Kidney (tissue), 14 donors: ENCODE data around the gene PRDM1. TPM values are rescaled to one million over a fixed set of nuclear protein-coding genes. Genes with fewer than 3 reads are reported as not detected.

Experiments
- DNase-seq, 5 donors: peaks; one replicate each; pipeline ENCODE4 v3.0.0-alpha.2; 2013 to 2020
- FAIRE-seq: peaks from 2 replicates; lab custom pipeline; 2012; peaks lifted over from hg19 to GRCh38; lab: Jason Lieb, UNC
- H3K27ac ChIP-seq, 2 donors: one replicate each; pipeline ENCODE4 v1.7.0; 2013; ENCODE audit warnings: low read depth in 2 of 2, low read length in 2 of 2, inconsistent platforms in 1 of 2
- H3K27me3 ChIP-seq: one replicate; pipeline ENCODE4 v1.7.1; 2013; ENCODE audit warnings: low read length, inconsistent platforms; ENCODE audit not compliant: control insufficient read depth, insufficient read depth
- H3K36me3 ChIP-seq, 3 donors: one replicate each; pipeline versions ENCODE4 v1.7.0 to v1.7.1; 2013; ENCODE audit warnings: low read length in 3 of 3, control low read depth in 1 of 3, inconsistent platforms in 1 of 3; ENCODE audit not compliant: insufficient read depth in 3 of 3, control insufficient read depth in 2 of 3
- H3K4me1 ChIP-seq, 3 donors: one replicate each; pipeline versions ENCODE4 v1.7.0 to v1.7.1; 2013; ENCODE audit warnings: low read length in 3 of 3, inconsistent platforms in 1 of 3, low read depth in 1 of 3; ENCODE audit not compliant: control insufficient read depth in 2 of 3, insufficient read depth in 2 of 3
- H3K4me3 ChIP-seq, 3 donors: one replicate each; pipeline versions ENCODE4 v1.7.0 to v1.8.1; 2013; ENCODE audit warnings: low read length in 3 of 3, control low read depth in 1 of 3, inconsistent platforms in 1 of 3
- H3K9ac ChIP-seq, 3 donors: one replicate each; pipeline versions ENCODE4 v1.7.0 to v1.7.1; 2013; ENCODE audit warnings: low read length in 3 of 3, control low read depth in 1 of 3, inconsistent platforms in 1 of 3
- H3K9me3 ChIP-seq, 3 donors: one replicate each; pipeline versions ENCODE4 v1.7.0 to v1.7.1; 2013; ENCODE audit warnings: low read length in 3 of 3, control low read depth in 1 of 3, inconsistent platforms in 1 of 3; ENCODE audit not compliant: control insufficient read depth in 2 of 3, insufficient read depth in 1 of 3
- intact Hi-C: fragments of 100-400 bp; cut with DNase I; formaldehyde crosslinking; loops from one replicate; pipeline ENCODE4 v1.11.1; 2022
- polyA plus RNA-seq: library from polyadenylated mRNA; stranded (reverse); fragments of 350-450 nt; fragmentation: Illumina TruSeq; extraction: RNeasy Lipid Tissue Mini Kit (QIAGEN cat#74804); gene quantifications from one replicate; pipeline ENCODE4 v1.2.3, GENCODE V29; 2014; ENCODE audit warnings: low read depth, low replicate concordance; ENCODE audit not compliant: insufficient read depth
- total RNA-seq: library from RNA; stranded (reverse); fragmentation: NEBNext Ultra II Directional; extraction: Animal tissue kit (Norgen Biotek cat#: 25700); gene quantifications from one replicate; pipeline ENCODE4 v1.2.1, GENCODE V29; 2021
- TF ChIP-seq, protein P1 (sequence below): IDR thresholded peaks from 3 replicates; pipeline ENCODE4 v1.5.1; 2012; ENCODE audit warnings: mild to moderate bottlenecking, moderate library complexity, borderline replicate concordance; ENCODE audit not compliant: insufficient read depth; ENCODE audit errors: extremely low read depth
- donor health status: control.
- donor health status: control.
- donor health status: control.
- donor health status: control.
- donor health status: control.
- donor health status: DM: yes; HTN: yes; CAD: no.
- donor health status: Normal renal cell carcinoma (clear cell type).

Gene PRDM1
- total and polyA plus RNA-seq, 2 donors from 2014 or later = 0.86 to 23.0 TPM

DNA sequence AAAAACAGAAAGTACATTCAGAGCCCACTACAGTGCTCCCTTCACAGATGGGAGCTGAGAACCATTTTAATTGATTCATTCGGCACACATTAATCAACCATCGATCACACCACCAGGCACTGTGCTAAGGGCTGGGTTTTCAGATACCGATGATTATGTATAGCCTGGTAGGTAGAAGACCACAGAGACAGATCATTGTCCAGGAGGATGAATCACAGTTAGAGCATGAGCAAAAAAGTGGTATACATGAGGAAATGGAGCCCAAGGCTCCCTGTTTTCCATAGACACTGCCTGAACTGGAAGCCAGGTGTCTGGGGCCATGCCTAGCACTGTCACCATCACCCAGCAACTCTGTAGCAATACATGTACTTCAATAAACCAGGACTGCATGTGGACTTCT lies 9.0 kb upstream of the PRDM1 start:
- Histone ChIP-seq H3K9me3 (no peaks in the 10 kb centered on the region), H3K4me1 (no peaks in the 10 kb centered on the region), H3K36me3 (no peaks in the 10 kb centered on the region), H3K27ac (no peak overlapping the region), H3K9ac (no peak overlapping the region), H3K4me3 (no peak overlapping the region), H3K27me3 (no peaks in the 10 kb centered on the region)
- no peak for DNase-seq
- intact Hi-C loops = no loop called here
- no peak for FAIRE-seq
- TF ChIP-seq, protein P1, sequence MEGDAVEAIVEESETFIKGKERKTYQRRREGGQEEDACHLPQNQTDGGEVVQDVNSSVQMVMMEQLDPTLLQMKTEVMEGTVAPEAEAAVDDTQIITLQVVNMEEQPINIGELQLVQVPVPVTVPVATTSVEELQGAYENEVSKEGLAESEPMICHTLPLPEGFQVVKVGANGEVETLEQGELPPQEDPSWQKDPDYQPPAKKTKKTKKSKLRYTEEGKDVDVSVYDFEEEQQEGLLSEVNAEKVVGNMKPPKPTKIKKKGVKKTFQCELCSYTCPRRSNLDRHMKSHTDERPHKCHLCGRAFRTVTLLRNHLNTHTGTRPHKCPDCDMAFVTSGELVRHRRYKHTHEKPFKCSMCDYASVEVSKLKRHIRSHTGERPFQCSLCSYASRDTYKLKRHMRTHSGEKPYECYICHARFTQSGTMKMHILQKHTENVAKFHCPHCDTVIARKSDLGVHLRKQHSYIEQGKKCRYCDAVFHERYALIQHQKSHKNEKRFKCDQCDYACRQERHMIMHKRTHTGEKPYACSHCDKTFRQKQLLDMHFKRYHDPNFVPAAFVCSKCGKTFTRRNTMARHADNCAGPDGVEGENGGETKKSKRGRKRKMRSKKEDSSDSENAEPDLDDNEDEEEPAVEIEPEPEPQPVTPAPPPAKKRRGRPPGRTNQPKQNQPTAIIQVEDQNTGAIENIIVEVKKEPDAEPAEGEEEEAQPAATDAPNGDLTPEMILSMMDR = no peak

DNA sequence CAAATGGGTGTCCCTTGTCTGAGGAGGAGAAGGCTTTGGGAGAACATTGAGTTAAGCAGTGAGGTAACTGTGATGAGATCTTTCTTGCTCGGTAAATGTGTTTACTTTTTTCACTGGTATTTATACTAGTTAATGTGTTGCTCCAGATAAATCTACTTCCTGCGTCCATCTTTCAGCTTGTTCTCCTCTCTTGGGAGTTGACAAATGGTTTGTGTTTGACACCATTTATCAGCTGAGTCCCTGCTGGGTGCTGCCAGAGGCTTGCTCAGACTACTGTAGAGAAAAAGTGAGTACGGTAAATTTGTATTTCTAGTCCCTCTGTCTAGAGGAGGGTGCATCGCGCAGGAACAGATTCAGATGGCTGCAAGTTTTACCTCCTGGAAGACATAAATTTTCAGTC lies 8.3 kb upstream of the PRDM1 start:
- Histone ChIP-seq H3K27ac (no peak overlapping the region), H3K36me3 (no peaks in the 10 kb centered on the region), H3K9ac (no peak overlapping the region), H3K9me3 (no peaks in the 10 kb centered on the region), H3K4me1 (no peaks in the 10 kb centered on the region), H3K4me3 (no peak overlapping the region), H3K27me3 (no peaks in the 10 kb centered on the region)
- intact Hi-C loops = no loop called here
- FAIRE-seq (no peak), DNase-seq (no peak)
- TF ChIP-seq, protein P1 = no peak

DNA sequence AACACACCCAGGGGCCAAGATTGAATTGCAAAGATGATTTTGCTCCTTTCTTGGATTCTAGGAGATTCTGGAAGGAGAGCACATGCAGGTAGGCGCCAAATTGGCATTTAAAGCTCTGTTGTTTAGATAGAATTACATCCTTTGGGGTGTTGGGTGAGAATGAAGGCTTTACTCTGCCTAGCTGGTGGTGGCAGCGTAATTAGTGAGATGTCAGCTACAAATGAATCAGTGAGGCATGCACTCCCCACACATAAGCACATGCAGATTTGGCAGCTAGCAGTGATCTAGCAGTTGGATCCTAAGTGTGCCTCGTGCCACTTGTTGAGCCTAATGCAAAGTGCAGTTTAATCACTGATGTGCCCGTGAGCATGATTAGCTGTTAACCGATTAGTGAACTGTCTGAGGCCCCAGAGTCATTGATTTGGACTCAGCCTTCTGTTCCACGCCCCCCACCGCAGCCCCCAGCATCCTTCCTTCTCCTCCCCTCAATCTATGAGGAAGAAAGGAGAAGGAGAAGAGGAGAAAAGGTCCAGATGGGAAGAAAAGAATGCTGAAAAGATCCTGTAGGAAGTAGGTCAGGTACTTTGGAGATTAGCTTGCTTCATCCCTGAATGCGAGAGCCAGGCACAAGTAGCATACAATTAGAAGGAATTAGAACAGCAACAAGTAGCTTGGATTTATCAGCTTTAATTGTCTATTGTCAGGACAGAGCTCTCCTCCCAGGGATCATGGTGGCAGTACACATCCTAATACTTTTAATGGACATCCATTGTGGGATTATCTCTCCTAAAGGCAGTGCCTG lies 6.0 kb upstream of the PRDM1 start:
- no peak for FAIRE-seq
- Histone ChIP-seq H3K9me3 (no peaks in the 10 kb centered on the region), H3K27ac (no peak overlapping the region), H3K36me3 (no peaks in the 10 kb centered on the region), H3K4me1 (peaks cover 0 to 2% (median 0%) of the 10 kb centered on the region in 3 donors), H3K27me3 (no peaks in the 10 kb centered on the region), H3K4me3 (no peak overlapping the region), H3K9ac (no peak overlapping the region)
- intact Hi-C loops = no loop called here
- DNase-seq = no peak
- TF ChIP-seq, protein P1 = no peak
